Measurements from ENCODE around the gene SMARCA1.

DNA sequence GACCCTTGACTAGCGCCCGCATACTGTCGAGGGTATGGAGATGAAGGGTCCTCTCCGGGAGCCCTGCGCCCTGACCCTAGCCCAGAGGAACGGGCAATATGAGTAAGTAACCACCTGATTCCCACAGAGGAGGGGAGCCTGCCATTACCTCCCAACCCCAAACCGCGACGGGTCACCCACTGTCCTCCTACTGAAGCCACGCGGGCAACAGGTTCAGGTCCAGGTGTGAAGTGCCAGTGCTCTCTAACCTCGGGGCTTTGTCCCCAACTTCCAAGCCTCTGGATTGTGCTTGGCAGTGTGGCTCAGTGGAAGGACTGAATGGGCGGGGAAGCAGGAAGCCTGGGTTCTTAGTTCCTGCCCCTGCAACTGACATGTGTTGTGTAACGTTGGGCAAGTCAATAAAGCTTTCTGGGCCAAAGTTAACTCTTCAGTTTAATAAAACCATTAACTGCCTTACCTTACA is 17.5 kb upstream of the SMARCA1 start:
- TF ChIP-seq EZH2 (IDR thresholded peaks at IDR 0.05; ENCODE audit: borderline replicate concordance, low read length), result no peak
- TF ChIP-seq, protein P1, sequence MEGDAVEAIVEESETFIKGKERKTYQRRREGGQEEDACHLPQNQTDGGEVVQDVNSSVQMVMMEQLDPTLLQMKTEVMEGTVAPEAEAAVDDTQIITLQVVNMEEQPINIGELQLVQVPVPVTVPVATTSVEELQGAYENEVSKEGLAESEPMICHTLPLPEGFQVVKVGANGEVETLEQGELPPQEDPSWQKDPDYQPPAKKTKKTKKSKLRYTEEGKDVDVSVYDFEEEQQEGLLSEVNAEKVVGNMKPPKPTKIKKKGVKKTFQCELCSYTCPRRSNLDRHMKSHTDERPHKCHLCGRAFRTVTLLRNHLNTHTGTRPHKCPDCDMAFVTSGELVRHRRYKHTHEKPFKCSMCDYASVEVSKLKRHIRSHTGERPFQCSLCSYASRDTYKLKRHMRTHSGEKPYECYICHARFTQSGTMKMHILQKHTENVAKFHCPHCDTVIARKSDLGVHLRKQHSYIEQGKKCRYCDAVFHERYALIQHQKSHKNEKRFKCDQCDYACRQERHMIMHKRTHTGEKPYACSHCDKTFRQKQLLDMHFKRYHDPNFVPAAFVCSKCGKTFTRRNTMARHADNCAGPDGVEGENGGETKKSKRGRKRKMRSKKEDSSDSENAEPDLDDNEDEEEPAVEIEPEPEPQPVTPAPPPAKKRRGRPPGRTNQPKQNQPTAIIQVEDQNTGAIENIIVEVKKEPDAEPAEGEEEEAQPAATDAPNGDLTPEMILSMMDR (IDR thresholded peaks at IDR 0.05; ENCODE audit: low read length), result no peak
